GM21529 (cell line): ENCODE results near the gene MRTFB.

ENCODE experiments used
- ATAC-seq: cut with Tn5 transposase; IDR thresholded peaks from one replicate; pipeline ENCODE4 v1.9.1; 2021; ENCODE audit not compliant: unreplicated experiment

The MRTFB gene

GRCh38 chr16:14225457-14225856, 154.3 kb downstream of the MRTFB start:
- ATAC-seq = no peak

- no peak for ATAC-seq
Observed at GRCh38 chr16:14232106-14232864, 161.2 kb downstream of the MRTFB start.

GRCh38 chr16:14236401-14236800, 165.3 kb downstream of the MRTFB start:
- ATAC-seq = no peak

GRCh38 chr16:14238756-14239155, 167.6 kb downstream of the MRTFB start:
- ATAC-seq = no peak

GRCh38 chr16:14239791-14240190, 168.7 kb downstream of the MRTFB start:
- ATAC-seq = no peak

- ATAC-seq = no peak
Observed at GRCh38 chr16:14240219-14240843, 169.2 kb downstream of the MRTFB start.

GRCh38 chr16:14240964-14241363, 169.8 kb downstream of the MRTFB start:
- no peak for ATAC-seq

GRCh38 chr16:14241631-14242030, 170.5 kb downstream of the MRTFB start:
- no peak for ATAC-seq

- ATAC-seq = no peak
Observed at GRCh38 chr16:14242769-14243168, 171.7 kb downstream of the MRTFB start.

GRCh38 chr16:14244196-14245010, 173.3 kb downstream of the MRTFB start:
- no peak for ATAC-seq

- ATAC-seq = no peak
Observed at GRCh38 chr16:14248791-14249190, 177.7 kb downstream of the MRTFB start.

- no peak for ATAC-seq
Observed at GRCh38 chr16:14249291-14250032, 178.3 kb downstream of the MRTFB start.

GRCh38 chr16:14251419-14251818, 180.3 kb downstream of the MRTFB start:
- ATAC-seq = no peak

GRCh38 chr16:14252860-14253259, 181.7 kb downstream of the MRTFB start:
- no peak for ATAC-seq

- no peak for ATAC-seq
Observed at GRCh38 chr16:14263011-14263410, 191.9 kb downstream of the MRTFB start.

- ATAC-seq = no peak
Observed at GRCh38 chr16:14263769-14264168, 192.7 kb downstream of the MRTFB start.

- ATAC-seq = no peak
Observed at GRCh38 chr16:14264327-14264943, 193.3 kb downstream of the MRTFB start.

GRCh38 chr16:14268073-14268472, 197.0 kb downstream of the MRTFB start:
- no peak for ATAC-seq

GRCh38 chr16:14275934-14276333, 204.8 kb downstream of the MRTFB start:
- no peak for ATAC-seq

GRCh38 chr16:14278749-14279148, 207.6 kb downstream of the MRTFB start:
- no peak for ATAC-seq

GRCh38 chr16:14280541-14280940, 209.4 kb downstream of the MRTFB start:
- ATAC-seq = no peak
